GM23338 (cell line): ENCODE results near the gene ETFA. TPM values are rescaled to one million over a fixed set of nuclear protein-coding genes. Genes with fewer than 3 reads are reported as not detected.
"Not testable (repeated sequence)": the region's sequence is repeated elsewhere in the genome, so short reads cannot be mapped to it uniquely, and the experiment has no call there.

Experiments
- ATAC-seq: fragments of 200-7000 bp; cut with Tn5 transposase; 3 replicates; pipeline ENCODE4 v1.9.1; 2020
- DNase-seq: peaks from one replicate; pipeline ENCODE4 v3.0.0-alpha.2; 2015; ENCODE audit warnings: low spot score
- H2AFZ ChIP-seq: fragments of 200-600 bp; sonication (generic); 2 replicates; pipeline ENCODE4 v1.8.0; 2016; ENCODE audit warnings: antibody characterized with exemption, mild to moderate bottlenecking, moderate library complexity
- H3F3A ChIP-seq: fragments of 200-600 bp; sonication (generic); replicated peaks from 2 replicates; pipeline ENCODE4 v1.8.0; 2017; ENCODE audit warnings: antibody characterized with exemption, mixed run types, low read depth
- H3K27ac ChIP-seq: fragments of 200-600 bp; sonication (generic); 2 replicates; pipeline ENCODE4 v1.6.1; 2016; ENCODE audit warnings: low read depth
- H3K27me3 ChIP-seq: fragments of 200-600 bp; sonication (generic); 2 replicates; pipeline ENCODE4 v1.8.0; 2016; ENCODE audit warnings: mild to moderate bottlenecking, mixed run types, moderate library complexity; ENCODE audit not compliant: insufficient read depth
- H3K36me3 ChIP-seq: fragments of 200-600 bp; sonication (generic); 2 replicates; pipeline ENCODE4 v1.8.0; 2016; ENCODE audit warnings: mild to moderate bottlenecking; ENCODE audit not compliant: insufficient read depth
- H3K4me1 ChIP-seq: fragments of 200-600 bp; sonication (generic); 2 replicates; pipeline ENCODE4 v1.8.0; 2016; ENCODE audit warnings: mild to moderate bottlenecking, moderate library complexity; ENCODE audit not compliant: insufficient read depth
- H3K4me2 ChIP-seq: fragments of 200-600 bp; sonication (generic); 2 replicates; pipeline ENCODE4 v1.7.1; 2017; ENCODE audit warnings: mixed run types
- H3K4me3 ChIP-seq: fragments of 200-600 bp; sonication (generic); 2 replicates; pipeline ENCODE4 v1.6.1; 2016; ENCODE audit warnings: mixed run types
- H3K79me2 ChIP-seq: fragments of 200-600 bp; sonication (generic); replicated peaks from 2 replicates; pipeline ENCODE4 v1.8.0; 2017; ENCODE audit warnings: mild to moderate bottlenecking; ENCODE audit not compliant: insufficient read depth
- H3K9me2 ChIP-seq: fragments of 200-600 bp; sonication (generic); 2 replicates; pipeline ENCODE4 v1.8.0; 2017; ENCODE audit not compliant: insufficient read depth
- H4K20me1 ChIP-seq: fragments of 200-600 bp; sonication (generic); replicated peaks from 2 replicates; pipeline ENCODE4 v1.8.0; 2017; ENCODE audit warnings: mild to moderate bottlenecking; ENCODE audit not compliant: insufficient read depth
- H3K27ac Mint-ChIP-seq: 2 replicates; pipeline ENCODE4 v1.8.0; 2020; ENCODE audit warnings: inconsistent platforms, mild to moderate bottlenecking, moderate library complexity, mixed read lengths
- H3K27me3 Mint-ChIP-seq: 3 replicates; pipeline ENCODE4 v1.8.0; 2022; ENCODE audit warnings: low read depth, mild to moderate bottlenecking, moderate library complexity, mixed read lengths, inconsistent platforms; ENCODE audit not compliant: insufficient read depth, poor library complexity
- H3K36me3 Mint-ChIP-seq: 3 replicates; pipeline ENCODE4 v1.8.0; 2021; ENCODE audit warnings: low read depth, mild to moderate bottlenecking, inconsistent platforms, moderate library complexity, mixed read lengths
- H3K4me1 Mint-ChIP-seq: 3 replicates; pipeline ENCODE4 v1.8.0; 2020; ENCODE audit warnings: mild to moderate bottlenecking, inconsistent platforms, mixed read lengths
- H3K4me3 Mint-ChIP-seq: 3 replicates; pipeline ENCODE4 v1.8.0; 2021; ENCODE audit warnings: moderate library complexity, mild to moderate bottlenecking, inconsistent platforms, mixed read lengths
- H3K9me3 Mint-ChIP-seq: 3 replicates; pipeline ENCODE4 v1.8.0; 2020; ENCODE audit warnings: moderate library complexity, mild to moderate bottlenecking, inconsistent platforms, mixed read lengths
- CREB1 ChIP-seq: fragments of 250-450 bp; sonication (Bioruptor Pico); IDR thresholded peaks from 2 replicates; pipeline ENCODE4 v1.5.0; 2020; ENCODE audit warnings: low read depth, mild to moderate bottlenecking, moderate library complexity
- EZH2 ChIP-seq: fragments of 200-600 bp; sonication (generic); IDR thresholded peaks from one replicate; pipeline ENCODE4 v1.8.0; 2017; ENCODE audit warnings: antibody characterized with exemption, mild to moderate bottlenecking, low read depth; ENCODE audit not compliant: unreplicated experiment
- EZH2phosphoT487 ChIP-seq: fragments of 200-600 bp; sonication (generic); IDR thresholded peaks from one replicate; pipeline ENCODE4 v1.8.1; 2018; ENCODE audit warnings: antibody characterized with exemption; ENCODE audit not compliant: unreplicated experiment
- JUNB ChIP-seq: IDR thresholded peaks from one replicate; pipeline ENCODE4 v1.6.1; 2016; ENCODE audit warnings: antibody characterized with exemption; ENCODE audit not compliant: unreplicated experiment
- NANOG ChIP-seq: IDR thresholded peaks from 2 replicates; pipeline ENCODE4 v1.6.1; 2016; ENCODE audit warnings: antibody characterized with exemption, borderline replicate concordance
- POLR2AphosphoS5 ChIP-seq: IDR thresholded peaks from 2 replicates; pipeline ENCODE4 v1.6.1; 2016; ENCODE audit warnings: antibody characterized with exemption, low read depth
- STAT1 ChIP-seq: IDR thresholded peaks from one replicate; pipeline ENCODE4 v1.6.1; 2016; ENCODE audit warnings: antibody characterized with exemption; ENCODE audit not compliant: unreplicated experiment
- ZNF331 ChIP-seq: fragments of 250-450 bp; sonication (Bioruptor Pico); IDR thresholded peaks from 2 replicates; pipeline ENCODE4 v1.5.0; 2020; ENCODE audit warnings: low read depth, mild to moderate bottlenecking, moderate library complexity
- polyA plus RNA-seq: library from polyadenylated mRNA; unstranded; fragments of >200 nt; fragmentation: Nextera tagmentation; extraction: Ambion mirVana; gene quantifications from 2 replicates; pipeline ENCODE4 v1.2.1, GENCODE V29; 2016
- total RNA-seq: library from RNA; depleted of rRNA; stranded (reverse); fragments of >200 nt; shearing (Covaris generic); gene quantifications from 2 replicates; pipeline ENCODE4 v1.2.3, GENCODE V29; 2014
- TF ChIP-seq, protein P1 (sequence below): IDR thresholded peaks from 2 replicates; pipeline ENCODE4 v1.6.1; 2016; ENCODE audit warnings: antibody characterized with exemption
- TF ChIP-seq, protein P2 (sequence below): IDR thresholded peaks from one replicate; pipeline ENCODE4 v1.6.1; 2018; ENCODE audit warnings: antibody characterized with exemption; ENCODE audit not compliant: unreplicated experiment
- TF ChIP-seq, protein P3 (sequence below), 2 experiments: fragments of 200-600 bp in 1 of 2; sonication (generic) in 1 of 2; conservative IDR thresholded peaks; 2 replicates each; pipeline versions ENCODE4 v1.5.1 to v1.6.1; 2016 to 2017; ENCODE audit warnings: antibody characterized with exemption in 2 of 2, low read depth in 2 of 2, mild to moderate bottlenecking in 2 of 2, moderate library complexity in 1 of 2

Gene ETFA
- total and polyA plus RNA-seq, 2 experiments from 2014 or later = 52.9 to 69.1 TPM

GRCh38 chr15:76265769-76266168 is 45.5 kb downstream of the ETFA start:
- H3K4me3 ChIP-seq, H2AFZ ChIP-seq, DNase-seq, H3K27me3 Mint-ChIP-seq, ATAC-seq, H3K4me3 Mint-ChIP-seq, H3K79me2 ChIP-seq, H3F3A ChIP-seq, H3K4me1 ChIP-seq, H3K27me3 ChIP-seq, H3K9me2 ChIP-seq, H3K4me2 ChIP-seq, H3K4me1 Mint-ChIP-seq, H3K27ac ChIP-seq, H4K20me1 ChIP-seq, H3K27ac Mint-ChIP-seq: not testable (repeated sequence)
- Mint-ChIP-seq H3K36me3 (peaks cover 98% of the 10 kb centered on the region), H3K9me3 (peaks cover 71% of the 10 kb centered on the region)
- peaks cover 17% of the 10 kb centered on the region for H3K36me3 ChIP-seq

- Histone ChIP-seq H3F3A (no peaks in the 10 kb centered on the region), H3K27me3 (no peaks in the 10 kb centered on the region), H4K20me1 (no peaks in the 10 kb centered on the region), H3K36me3 (peaks cover 17% of the 10 kb centered on the region), H3K4me2 (no peak overlapping the region), H3K79me2 (no peaks in the 10 kb centered on the region), H3K9me2 (no peaks in the 10 kb centered on the region), H2AFZ (no peak overlapping the region), H3K4me3 (no peak overlapping the region), H3K4me1 (no peaks in the 10 kb centered on the region), H3K27ac (no peak overlapping the region)
- TF ChIP-seq STAT1 (no peak), EZH2phosphoT487 (no peak)
- H3K9me3 Mint-ChIP-seq = peaks cover 38% of the 10 kb centered on the region
- no peak for ATAC-seq
- DNase-seq = no peak
- no peak overlapping the region for H3K4me3 Mint-ChIP-seq
- no peak overlapping the region for H3K27ac Mint-ChIP-seq
- peaks cover 5% of the 10 kb centered on the region for H3K27me3 Mint-ChIP-seq
- peaks cover 67% of the 10 kb centered on the region for H3K36me3 Mint-ChIP-seq
- no peaks in the 10 kb centered on the region for H3K4me1 Mint-ChIP-seq
These were observed 50.9 kb downstream of the ETFA start for GRCh38 chr15:76260246-76260938.

GRCh38 chr15:76259392-76259791 is 51.9 kb downstream of the ETFA start:
- no peak overlapping the region for H3K27ac Mint-ChIP-seq
- TF ChIP-seq ZNF331 (CRISPR knock-in tag) (no peak), CREB1 (CRISPR knock-in tag) (no peak), NANOG (no peak), POLR2AphosphoS5 (no peak), EZH2 (no peak), STAT1 (no peak), JUNB (no peak)
- TF ChIP-seq, protein P1, sequence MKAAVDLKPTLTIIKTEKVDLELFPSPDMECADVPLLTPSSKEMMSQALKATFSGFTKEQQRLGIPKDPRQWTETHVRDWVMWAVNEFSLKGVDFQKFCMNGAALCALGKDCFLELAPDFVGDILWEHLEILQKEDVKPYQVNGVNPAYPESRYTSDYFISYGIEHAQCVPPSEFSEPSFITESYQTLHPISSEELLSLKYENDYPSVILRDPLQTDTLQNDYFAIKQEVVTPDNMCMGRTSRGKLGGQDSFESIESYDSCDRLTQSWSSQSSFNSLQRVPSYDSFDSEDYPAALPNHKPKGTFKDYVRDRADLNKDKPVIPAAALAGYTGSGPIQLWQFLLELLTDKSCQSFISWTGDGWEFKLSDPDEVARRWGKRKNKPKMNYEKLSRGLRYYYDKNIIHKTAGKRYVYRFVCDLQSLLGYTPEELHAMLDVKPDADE = no peak
- TF ChIP-seq, protein P2, sequence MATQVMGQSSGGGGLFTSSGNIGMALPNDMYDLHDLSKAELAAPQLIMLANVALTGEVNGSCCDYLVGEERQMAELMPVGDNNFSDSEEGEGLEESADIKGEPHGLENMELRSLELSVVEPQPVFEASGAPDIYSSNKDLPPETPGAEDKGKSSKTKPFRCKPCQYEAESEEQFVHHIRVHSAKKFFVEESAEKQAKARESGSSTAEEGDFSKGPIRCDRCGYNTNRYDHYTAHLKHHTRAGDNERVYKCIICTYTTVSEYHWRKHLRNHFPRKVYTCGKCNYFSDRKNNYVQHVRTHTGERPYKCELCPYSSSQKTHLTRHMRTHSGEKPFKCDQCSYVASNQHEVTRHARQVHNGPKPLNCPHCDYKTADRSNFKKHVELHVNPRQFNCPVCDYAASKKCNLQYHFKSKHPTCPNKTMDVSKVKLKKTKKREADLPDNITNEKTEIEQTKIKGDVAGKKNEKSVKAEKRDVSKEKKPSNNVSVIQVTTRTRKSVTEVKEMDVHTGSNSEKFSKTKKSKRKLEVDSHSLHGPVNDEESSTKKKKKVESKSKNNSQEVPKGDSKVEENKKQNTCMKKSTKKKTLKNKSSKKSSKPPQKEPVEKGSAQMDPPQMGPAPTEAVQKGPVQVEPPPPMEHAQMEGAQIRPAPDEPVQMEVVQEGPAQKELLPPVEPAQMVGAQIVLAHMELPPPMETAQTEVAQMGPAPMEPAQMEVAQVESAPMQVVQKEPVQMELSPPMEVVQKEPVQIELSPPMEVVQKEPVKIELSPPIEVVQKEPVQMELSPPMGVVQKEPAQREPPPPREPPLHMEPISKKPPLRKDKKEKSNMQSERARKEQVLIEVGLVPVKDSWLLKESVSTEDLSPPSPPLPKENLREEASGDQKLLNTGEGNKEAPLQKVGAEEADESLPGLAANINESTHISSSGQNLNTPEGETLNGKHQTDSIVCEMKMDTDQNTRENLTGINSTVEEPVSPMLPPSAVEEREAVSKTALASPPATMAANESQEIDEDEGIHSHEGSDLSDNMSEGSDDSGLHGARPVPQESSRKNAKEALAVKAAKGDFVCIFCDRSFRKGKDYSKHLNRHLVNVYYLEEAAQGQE = no peak
- TF ChIP-seq, protein P3, sequence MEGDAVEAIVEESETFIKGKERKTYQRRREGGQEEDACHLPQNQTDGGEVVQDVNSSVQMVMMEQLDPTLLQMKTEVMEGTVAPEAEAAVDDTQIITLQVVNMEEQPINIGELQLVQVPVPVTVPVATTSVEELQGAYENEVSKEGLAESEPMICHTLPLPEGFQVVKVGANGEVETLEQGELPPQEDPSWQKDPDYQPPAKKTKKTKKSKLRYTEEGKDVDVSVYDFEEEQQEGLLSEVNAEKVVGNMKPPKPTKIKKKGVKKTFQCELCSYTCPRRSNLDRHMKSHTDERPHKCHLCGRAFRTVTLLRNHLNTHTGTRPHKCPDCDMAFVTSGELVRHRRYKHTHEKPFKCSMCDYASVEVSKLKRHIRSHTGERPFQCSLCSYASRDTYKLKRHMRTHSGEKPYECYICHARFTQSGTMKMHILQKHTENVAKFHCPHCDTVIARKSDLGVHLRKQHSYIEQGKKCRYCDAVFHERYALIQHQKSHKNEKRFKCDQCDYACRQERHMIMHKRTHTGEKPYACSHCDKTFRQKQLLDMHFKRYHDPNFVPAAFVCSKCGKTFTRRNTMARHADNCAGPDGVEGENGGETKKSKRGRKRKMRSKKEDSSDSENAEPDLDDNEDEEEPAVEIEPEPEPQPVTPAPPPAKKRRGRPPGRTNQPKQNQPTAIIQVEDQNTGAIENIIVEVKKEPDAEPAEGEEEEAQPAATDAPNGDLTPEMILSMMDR (conservative IDR thresholded peaks at IDR 0.05; ENCODE audit: low read depth in 2 of 2) = no peak
- no peak for ATAC-seq
- Histone ChIP-seq H3K27me3 (no peaks in the 10 kb centered on the region), H3K36me3 (peaks cover 17% of the 10 kb centered on the region), H3K4me3 (no peak overlapping the region), H3K4me2 (no peak overlapping the region), H3K79me2 (no peaks in the 10 kb centered on the region), H3K4me1 (peaks cover 3% of the 10 kb centered on the region), H2AFZ (no peak overlapping the region), H3K9me2 (no peaks in the 10 kb centered on the region), H3K27ac (no peak overlapping the region), H4K20me1 (no peaks in the 10 kb centered on the region), H3F3A (no peaks in the 10 kb centered on the region)
- H3K4me1 Mint-ChIP-seq = peaks cover 2% of the 10 kb centered on the region; the same call in 2 of the 3 replicates
- DNase-seq = no peak
- no peak overlapping the region for H3K4me3 Mint-ChIP-seq
- peaks cover 57% of the 10 kb centered on the region for H3K36me3 Mint-ChIP-seq
- H3K9me3 Mint-ChIP-seq = peaks cover 28% of the 10 kb centered on the region
- H3K27me3 Mint-ChIP-seq = peaks cover 5% of the 10 kb centered on the region
